HG02840 (cell line): ENCODE measurements around the gene HOXD10.

Source experiments
- ATAC-seq: cut with Tn5 transposase; IDR thresholded peaks from one replicate; pipeline ENCODE4 v1.9.1; 2021; ENCODE audit warnings: mild to moderate bottlenecking, moderate library complexity, moderate number of reproducible peaks; ENCODE audit not compliant: unreplicated experiment, low FRiP score

Gene HOXD10

DNA sequence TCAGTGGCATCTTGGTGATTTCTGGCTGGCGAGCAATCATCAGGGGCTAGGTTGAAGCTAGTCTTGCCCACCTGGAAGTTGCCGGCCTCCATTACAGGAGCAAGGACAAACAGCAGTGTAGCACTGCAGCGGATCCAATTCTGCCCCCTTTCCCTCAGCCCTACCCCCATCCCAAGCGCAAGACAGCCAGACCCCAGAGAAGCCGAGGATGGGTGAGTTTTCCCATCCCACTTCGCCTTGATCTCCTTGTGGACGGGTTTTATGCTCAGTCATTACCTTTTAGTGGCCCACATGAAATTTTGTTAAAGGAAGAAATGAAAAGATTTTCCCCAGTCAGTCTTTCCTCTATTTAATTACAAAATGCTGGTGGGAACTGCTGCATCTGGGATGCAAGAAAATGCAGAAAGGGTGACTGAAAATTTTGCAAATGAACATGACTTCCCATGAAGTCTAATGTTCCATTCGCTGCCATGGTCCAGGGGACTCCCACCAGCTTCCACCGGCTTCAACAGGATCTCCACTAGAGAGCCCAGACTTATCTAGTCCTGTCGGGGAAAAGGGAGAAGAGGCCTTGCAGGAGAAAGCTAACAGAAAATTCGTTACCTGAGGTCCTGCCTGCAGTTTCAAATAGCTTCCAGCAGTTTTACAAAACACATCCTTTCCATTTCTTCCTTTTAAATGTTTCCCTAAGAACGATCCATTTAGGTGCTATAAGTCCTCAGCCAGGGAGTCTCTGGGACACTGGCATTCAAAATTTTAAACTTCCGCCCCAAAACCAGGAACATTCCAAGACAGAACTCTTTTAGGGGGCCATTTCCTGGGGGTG, 4.0 kb downstream of the HOXD10 start:
- ATAC-seq, result no peak

DNA sequence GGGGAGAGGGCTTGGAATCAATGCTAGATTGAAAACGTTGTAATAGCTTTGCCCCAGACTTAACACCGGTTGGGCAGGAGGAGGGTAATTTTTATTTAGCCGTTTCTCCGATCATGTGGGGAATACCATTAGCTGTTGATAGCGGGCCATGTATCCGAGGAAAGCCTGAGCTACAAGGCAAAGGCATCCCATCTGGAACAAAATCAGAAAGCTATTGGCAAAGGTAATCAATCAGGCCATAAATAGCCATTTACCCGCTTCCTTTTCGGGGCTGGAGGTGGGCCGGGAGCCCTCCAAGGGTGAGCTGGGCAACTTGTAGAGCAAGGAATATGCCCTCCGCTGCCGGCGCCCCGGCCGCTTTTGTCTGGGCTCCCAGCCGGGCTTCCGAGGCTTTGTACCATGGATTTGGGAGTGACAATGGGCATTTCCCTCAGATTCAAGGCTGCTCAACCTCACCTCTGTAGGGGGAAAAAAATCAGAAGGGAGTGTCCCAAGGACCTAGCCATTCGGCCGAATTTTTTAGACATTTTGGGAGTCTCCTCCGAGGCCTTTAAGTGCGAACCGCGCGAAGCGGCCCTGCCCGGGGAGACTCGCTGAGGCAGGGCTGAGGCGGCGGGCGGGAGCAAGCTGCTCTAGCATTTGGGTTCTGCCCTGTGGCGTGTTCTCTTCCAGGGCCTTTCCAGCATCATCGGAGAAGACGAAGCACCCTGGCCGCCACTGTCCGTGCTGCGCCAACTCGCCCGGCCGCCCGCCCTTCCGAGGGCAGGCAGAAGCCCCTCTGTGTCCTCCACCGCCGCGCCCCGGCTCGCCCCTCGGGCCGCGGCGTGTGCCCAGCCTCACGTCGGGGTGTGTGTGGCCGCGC, 4.8 kb downstream of the HOXD10 start:
- no peak for ATAC-seq

DNA sequence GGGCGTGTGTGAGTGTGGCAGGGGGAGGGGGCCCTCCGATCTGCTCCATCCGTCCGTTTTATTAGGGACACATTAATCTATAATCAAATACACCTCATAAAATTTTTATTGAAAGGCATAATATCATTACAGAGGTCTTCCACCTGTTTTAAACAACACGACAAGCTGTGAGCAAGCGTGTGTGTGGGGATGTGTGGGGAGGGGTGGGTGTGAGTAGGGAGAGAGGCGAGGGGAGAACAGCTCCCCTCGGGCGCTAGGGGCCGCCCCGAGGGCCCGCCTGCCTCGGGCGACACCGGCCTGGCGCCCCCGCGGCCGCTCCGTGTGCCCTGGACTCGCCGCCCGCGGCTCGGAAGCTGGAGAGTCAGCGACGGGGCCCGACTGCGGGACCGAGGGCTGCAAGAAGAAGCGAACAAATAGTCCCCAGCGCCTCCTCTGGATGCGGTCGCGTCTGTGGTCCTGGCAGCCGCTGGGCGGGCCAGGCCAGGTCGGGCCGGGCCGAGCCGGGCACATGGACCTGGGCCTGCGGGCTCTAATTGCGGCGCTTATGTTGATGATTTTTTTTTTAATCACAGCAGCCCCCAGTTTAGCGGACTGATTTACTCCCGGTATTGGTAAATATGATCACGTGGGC, 5.6 kb downstream of the HOXD10 start:
- ATAC-seq, result no peak

DNA sequence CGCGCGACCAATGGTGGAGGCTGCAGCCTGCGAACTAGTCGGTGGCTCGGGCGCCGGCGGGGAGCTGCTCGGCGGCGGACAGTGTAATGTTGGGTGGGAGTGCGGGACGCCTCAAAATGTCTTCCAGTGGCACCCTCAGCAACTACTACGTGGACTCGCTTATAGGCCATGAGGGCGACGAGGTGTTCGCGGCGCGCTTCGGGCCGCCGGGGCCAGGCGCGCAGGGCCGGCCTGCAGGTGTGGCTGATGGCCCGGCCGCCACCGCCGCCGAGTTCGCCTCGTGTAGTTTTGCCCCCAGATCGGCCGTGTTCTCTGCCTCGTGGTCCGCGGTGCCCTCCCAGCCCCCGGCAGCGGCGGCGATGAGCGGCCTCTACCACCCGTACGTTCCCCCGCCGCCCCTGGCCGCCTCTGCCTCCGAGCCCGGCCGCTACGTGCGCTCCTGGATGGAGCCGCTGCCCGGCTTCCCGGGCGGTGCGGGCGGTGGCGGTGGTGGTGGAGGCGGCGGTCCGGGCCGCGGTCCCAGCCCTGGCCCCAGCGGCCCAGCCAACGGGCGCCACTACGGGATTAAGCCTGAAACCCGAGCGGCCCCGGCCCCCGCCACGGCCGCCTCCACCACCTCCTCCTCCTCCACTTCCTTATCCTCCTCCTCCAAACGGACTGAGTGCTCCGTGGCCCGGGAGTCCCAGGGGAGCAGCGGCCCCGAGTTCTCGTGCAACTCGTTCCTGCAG, 6.3 kb downstream of the HOXD10 start, which contains the start of gene HOXD9:
TSS of gene HOXD9 (plus strand) at position 37 of the 728 bp plus-strand sequence. CDS start at position 87, 50 bp downstream.
- no peak for ATAC-seq

DNA sequence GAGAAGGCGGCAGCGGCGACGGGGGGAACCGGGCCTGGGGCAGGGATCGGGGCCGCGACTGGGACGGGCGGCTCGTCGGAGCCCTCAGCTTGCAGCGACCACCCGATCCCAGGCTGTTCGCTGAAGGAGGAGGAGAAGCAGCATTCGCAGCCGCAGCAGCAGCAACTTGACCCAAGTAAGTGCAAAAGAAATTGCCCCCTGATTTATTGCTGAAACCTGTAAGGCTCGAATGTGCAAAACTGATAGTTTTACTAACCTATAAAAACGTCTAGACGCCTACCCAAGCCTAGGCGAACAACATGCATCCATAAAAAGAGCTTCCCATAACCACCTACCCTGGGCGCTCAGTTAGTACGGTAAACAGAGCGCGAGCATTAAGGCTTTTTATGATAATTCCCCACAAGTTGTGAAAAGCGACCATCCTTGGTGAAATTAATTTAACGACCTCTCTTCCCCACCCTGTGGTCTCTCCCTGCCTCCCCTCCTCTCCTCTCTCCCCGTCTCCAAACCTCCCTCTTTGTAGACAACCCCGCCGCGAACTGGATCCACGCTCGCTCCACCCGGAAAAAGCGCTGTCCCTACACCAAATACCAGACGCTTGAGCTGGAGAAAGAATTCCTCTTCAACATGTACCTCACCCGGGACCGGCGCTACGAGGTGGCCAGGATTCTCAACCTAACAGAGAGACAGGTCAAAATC, 7.0 kb downstream of the HOXD10 start:
- no peak for ATAC-seq

DNA sequence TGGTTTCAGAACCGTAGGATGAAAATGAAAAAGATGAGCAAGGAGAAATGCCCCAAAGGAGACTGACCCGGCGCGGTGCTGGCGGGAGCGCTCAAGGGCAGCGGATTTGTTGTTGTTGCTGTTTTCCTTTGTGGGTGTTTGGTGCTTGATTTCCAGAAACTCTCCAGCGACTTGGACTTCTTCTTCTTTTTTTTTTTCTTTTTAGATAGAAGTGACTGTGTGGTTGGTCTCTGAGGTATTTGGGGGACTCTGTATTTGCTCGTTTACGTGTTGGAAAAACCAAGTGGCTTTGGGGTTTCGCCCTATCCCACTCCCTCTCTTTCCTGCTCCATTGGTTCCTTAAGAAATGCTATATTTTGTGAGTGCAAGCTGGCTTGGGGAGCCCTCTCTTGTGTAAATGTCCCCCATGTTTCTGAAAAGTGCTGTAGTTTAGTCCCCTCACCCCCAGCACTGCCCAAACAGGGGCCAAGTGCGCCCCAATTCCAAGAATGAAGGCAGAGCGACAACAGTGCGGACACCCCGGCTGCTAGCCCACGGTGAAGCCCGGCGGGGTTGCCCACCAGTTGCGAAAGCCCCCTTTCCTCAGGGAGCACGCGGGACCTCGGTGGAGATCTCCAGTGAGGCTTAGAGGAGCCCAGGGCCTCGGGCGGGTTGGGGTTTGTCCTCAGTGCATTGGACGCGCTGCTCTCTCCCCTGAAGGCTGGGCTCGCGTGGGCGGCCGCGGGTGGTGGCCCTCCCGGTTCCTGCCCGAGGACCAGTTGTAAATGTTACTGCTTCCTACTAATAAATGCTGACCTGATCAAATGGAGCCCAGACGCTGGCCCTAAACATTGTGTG, 7.8 kb downstream of the HOXD10 start:
- ATAC-seq, result no peak

DNA sequence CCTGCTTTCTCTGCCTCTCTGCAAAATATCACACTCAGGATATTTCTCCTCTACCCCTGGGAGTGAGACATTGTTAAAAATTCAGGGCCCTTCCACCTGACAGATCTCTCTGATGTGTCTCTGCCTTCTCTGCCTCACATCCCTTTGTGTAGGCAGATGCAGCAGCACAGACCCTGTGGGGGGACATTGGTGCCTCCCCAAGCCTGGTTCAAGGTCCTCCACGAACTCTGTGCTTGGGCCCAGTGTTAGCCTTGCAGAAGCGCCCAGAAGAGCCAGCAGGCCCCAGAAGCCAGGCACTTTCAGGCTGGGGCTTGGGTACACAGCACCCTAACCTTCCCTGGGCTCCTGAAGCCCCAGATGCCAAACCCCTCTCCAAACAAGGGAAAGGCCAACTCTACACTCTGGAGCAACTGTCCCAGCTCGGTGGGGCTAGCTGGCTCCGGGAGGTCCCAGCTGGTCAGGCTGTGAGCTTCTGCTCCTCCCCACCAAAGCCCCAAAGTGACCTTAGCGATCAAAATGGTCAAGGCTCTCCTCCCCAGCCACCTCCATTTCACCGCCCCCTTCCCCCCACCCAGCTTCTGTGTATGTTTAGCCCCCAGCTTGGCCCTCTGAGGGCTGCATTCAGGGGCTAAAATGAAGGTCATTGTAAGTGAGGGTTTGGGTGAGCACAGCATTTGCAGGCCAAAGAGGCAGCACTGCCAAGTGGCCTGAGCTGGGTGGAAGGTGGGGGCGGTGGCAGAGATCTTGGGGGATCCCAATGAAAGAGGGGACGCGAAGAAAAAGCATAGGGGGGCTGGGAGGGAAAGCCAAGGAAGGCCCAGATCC, 8.6 kb downstream of the HOXD10 start:
- ATAC-seq, result no peak

DNA sequence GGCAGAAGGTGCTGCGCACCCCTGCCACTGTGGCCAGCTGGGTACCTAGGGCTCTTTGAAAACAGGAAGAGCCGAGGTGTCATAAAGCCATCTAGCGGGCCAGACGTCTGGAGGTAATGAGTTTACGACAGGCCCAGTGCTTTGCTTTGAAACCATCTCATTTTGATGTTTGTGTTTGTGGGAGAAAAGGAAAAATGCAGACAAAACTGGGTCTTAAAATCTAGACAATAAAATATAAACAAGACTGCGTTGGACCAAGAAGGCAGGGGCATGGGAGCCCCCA, 9.1 kb downstream of the HOXD10 start:
- ATAC-seq, result no peak

DNA sequence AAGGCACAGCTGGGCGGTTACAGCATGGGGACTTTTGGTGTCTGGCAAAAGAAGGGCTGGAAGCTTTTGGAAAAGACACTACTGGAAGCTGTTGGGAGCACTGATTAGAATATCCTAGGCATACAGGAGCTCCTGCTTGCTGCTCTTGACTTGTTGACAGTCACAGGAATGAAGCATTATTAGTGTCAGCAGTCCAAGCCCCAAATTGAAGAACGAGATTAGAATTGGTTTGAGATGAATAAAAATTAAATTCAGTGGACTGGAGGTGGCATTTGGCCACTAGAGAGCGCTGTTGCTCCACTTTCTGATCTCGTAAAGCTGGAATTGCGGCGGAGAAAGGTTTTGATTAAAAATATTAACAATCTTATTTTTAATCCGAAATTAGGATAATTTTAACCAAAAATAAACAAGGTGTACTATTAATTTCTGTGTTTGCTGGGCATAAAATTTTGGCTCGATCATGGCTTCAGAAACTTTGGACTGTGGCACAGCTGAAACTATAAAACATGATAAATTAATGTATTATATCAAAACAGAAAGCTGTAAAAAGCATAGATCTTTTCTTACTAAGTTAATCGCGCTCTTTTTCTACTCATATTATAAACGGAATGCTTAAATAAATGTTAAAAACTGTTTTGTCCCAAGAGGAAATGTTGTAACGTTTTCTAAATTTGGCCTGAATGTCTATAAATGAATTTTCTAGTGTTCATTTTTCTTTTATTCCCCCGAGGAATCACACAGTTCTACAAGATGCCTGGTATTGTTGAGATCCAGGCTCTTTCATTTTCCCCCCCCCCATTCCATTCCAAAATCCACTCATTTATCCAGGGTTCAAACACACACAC, 10.6 kb downstream of the HOXD10 start:
- ATAC-seq, result no peak

DNA sequence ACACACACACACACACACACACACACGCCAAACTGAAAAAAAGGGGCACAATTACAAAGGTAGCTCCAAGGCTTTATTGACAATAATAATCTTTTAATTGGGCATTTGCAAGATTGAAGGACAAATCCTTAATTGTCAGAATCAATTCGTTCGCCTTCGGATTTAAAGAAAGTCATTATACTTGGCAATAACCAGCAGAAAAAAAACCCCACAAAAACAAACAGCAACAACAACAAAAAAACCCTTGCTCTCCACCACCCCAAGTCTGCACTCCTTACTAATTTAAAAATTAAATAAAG, 11.1 kb downstream of the HOXD10 start:
- no peak for ATAC-seq

DNA sequence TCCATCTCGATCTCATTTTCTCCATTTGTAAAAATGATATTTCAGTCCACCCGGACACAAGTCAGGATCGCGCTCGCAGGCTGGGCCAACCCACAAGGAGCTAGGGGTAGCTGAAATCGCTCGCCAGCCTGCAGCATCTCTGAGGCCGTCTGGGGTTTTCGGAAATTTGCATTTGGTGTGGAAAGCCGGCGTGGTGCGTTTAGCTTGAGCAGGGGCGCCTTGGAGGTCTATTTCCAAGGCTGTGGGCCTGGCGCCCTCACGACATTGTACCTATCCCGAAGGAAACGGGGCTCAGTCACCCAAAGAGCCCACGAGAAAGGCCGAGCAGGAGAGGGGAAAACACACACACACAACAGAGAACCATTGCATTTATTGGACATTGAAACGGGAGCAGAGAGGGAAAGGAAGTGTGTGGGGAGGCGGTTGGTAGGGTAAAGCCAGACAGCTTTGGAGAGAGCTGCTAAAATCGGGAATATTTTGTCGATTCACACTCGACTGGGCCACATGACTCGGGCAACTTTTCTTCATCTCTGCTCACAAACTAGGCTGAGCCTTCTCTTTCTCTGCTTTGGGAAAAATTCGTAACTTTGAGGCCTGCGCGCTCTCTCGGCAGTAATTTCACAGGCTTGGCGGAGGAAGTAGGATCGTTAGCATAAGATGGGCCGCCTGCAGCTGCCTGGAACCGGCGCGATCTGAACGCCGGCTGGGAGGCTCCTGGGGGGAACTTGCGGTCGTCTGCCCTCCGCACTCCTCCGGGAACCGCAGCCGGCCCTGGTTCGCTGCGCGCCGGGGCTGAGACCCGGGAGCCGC, 11.8 kb downstream of the HOXD10 start:
- no peak for ATAC-seq

DNA sequence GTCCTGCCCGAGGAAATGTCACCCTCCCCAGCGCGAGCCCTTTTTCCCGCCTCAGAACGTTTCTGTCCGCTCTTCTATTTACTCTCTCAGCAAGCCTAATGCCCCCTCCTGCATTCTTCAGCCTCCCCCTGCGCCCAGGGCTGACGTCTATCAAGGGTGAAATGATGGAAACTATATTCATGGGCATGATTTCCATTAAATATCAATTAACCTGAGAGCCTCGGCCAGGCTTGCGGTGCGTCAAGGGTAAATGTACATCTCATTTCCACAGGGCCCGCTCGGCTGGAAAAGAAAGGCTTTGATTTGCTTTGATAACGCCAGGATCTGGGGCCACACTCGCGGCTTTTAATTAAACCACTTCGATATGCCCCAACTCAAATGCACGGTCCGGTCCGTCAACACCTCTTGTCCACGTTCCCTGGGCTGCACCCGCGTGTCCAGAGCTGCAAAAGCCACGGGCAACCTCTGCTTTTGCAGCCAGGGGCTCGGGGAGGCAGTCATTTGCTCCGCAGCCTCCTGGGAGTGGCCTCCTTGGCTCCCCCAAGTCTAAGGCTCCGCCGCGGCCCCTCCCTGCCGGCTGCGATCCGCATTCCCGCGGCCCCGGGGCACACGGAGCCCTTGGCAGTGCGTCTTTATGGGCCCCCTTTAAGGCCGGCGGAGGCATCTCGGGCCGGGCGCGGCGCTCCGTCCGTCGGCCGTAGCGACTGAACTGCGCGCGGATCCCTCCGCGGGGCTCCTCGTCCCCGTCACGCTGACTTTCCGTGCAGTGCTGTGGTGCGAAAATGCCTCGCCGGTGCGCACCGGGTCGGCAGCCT, 12.6 kb downstream of the HOXD10 start, which contains the start of gene HOXD8:
TSS of gene HOXD8 (plus strand) at position 724 of the 815 bp plus-strand sequence. CDS start 662 bp downstream, outside the sequence.
- ATAC-seq, result no peak

DNA sequence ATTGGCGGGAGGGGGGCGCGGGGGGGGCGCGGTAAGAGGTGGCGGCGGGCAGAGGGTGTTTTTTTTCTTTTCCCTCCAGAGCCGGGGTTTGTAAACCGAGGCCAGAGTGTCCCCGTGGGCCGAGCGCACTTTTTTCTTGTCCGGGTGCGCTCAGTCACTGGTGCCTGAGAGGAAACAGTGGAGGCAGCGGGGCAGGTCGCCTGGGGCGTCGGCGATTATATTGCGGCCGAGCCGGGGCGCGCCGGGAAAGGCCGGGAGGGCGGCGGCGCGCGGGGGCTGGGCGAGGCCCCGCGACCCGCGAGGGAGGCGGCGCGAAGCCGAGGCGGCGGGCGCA, 13.2 kb downstream of the HOXD10 start:
- ATAC-seq, result no peak

DNA sequence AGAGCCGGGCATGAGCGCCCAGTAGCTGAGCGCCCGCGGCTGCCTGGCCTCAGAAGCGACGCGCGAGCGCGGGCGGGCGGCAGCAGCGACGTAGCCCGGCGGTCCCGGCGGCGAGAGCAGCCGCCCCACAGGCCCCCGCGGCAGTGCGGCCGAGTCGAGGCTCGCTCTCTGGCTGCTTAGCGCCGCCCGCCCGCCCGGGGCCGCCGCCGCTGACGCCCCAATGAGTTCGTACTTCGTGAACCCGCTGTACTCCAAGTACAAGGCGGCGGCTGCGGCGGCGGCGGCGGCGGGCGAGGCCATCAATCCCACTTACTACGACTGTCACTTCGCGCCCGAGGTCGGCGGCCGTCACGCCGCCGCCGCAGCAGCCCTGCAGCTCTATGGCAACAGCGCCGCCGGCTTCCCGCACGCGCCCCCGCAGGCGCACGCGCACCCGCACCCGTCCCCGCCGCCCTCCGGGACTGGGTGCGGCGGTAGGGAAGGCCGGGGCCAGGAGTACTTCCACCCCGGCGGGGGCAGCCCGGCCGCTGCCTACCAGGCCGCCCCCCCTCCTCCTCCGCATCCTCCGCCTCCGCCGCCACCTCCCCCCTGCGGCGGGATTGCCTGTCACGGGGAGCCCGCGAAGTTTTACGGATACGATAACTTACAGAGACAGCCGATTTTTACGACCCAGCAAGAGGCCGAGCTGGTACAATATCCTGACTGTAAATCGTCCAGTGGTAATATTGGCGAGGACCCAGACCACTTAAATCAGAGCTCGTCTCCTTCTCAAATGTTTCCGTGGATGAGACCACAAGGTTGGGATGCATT, 13.8 kb downstream of the HOXD10 start:
- ATAC-seq, result no peak
